ENCODE data around the gene FAM193B. TPM values are rescaled to one million over a fixed set of nuclear protein-coding genes. Genes with fewer than 3 reads are reported as not detected.
A peak's percentile ranks its signal among the peaks of the same experiment; 100 is the strongest.
"Not testable (repeated sequence)": the region's sequence is repeated elsewhere in the genome, so short reads cannot be mapped to it uniquely, and the experiment has no call there.

Gene FAM193B
- total RNA-seq, 3 donors from 2014 or later (not counting 1 experiment from before 2014, with no cell fraction given), result 203 to 235 (median 216) TPM

GRCh38 chr5:177565046-177565445 is 10.7 kb upstream of the FAM193B start:
- H3K27me3 ChIP-seq (ENCODE audit: control insufficient read depth, insufficient read depth, low read length), result peaks cover 2% of the 10 kb centered on the region
- H3K27ac Mint-ChIP-seq, result no peak overlapping the region
- H3K9me3 ChIP-seq (ENCODE audit: control insufficient read depth, insufficient read depth, low read length), result no peaks in the 10 kb centered on the region
- no peak for TF ChIP-seq CTCF (IDR thresholded peaks at IDR 0.05)
- peaks cover 0 to 9% of the 10 kb centered on the region in 2 donors for H3K27me3 Mint-ChIP-seq (ENCODE audit: low read depth in 2 of 2)
- no peak overlapping the region for H3K27ac ChIP-seq (ENCODE audit: low read length)
- H3K4me1 Mint-ChIP-seq, result no peaks in the 10 kb centered on the region
- H3K4me1 ChIP-seq (ENCODE audit: control insufficient read depth, insufficient read depth, low read length), result no peaks in the 10 kb centered on the region
- H3K9me3 Mint-ChIP-seq, result no peaks in the 10 kb centered on the region
- no peaks in the 10 kb centered on the region for H3K36me3 Mint-ChIP-seq
- intact Hi-C loops (cut with micrococcal nuclease), result no loop called here
- DNase-seq (no peak), ATAC-seq (no peak)
- WGBS (ENCODE audit: insufficient coverage), result 88% methylated on average over 8 of the region's 8 CpGs
- H3K4me3 Mint-ChIP-seq, result no peak overlapping the region
- H3K36me3 ChIP-seq (ENCODE audit: control insufficient read depth, insufficient read depth, low read length), result no peaks in the 10 kb centered on the region
- no peak overlapping the region for H3K4me3 ChIP-seq (ENCODE audit: low read length)

- H3K27ac Mint-ChIP-seq; DNase-seq; H3K27me3 ChIP-seq (ENCODE audit: control insufficient read depth, insufficient read depth, low read length); H3K4me1 ChIP-seq (ENCODE audit: control insufficient read depth, insufficient read depth, low read length); H3K4me1 Mint-ChIP-seq; H3K36me3 Mint-ChIP-seq; H3K36me3 ChIP-seq (ENCODE audit: control insufficient read depth, insufficient read depth, low read length); H3K27ac ChIP-seq (ENCODE audit: low read length); H3K4me3 ChIP-seq (ENCODE audit: low read length); intact Hi-C loops (cut with micrococcal nuclease); H3K9me3 ChIP-seq (ENCODE audit: control insufficient read depth, insufficient read depth, low read length); ATAC-seq; H3K9me3 Mint-ChIP-seq; H3K27me3 Mint-ChIP-seq (ENCODE audit: low read depth in 2 of 2); H3K4me3 Mint-ChIP-seq: not testable (repeated sequence)
- 94% methylated on average over 6 of the region's 8 CpGs for WGBS (ENCODE audit: insufficient coverage)
Observed at GRCh38 chr5:177559446-177559941, 5.1 kb upstream of the FAM193B start.

DNA sequence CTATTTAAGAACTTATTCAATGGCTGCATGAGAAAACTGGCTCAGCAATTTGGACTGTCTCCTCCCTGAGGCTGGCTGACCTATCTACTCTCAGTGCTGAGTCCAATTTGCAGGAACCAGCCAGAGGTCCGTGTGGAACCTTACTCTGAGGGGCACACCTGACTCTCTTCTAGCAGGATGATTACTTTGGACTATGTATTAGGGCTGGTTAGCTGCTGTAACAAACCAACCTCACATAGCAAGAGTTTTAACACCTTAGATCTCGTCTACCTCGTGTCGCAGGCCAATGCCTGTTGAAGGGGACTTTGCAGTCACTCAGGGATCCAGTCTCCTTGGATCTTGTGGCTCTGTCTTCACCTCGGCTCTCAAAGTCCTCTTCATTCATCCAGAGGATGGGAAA is 3.4 kb upstream of the FAM193B start:
- DNase-seq (no peak), ATAC-seq (no peak)
- TF ChIP-seq CTCF (IDR thresholded peaks at IDR 0.05), result no peak
- H3K9me3 Mint-ChIP-seq, result no peaks in the 10 kb centered on the region
- no peak overlapping the region for H3K4me3 Mint-ChIP-seq
- Histone ChIP-seq H3K4me3 (ENCODE audit: low read length) (no peak overlapping the region), H3K27me3 (ENCODE audit: control insufficient read depth, insufficient read depth, low read length) (no peaks in the 10 kb centered on the region), H3K27ac (ENCODE audit: low read length) (no peak overlapping the region), H3K9me3 (ENCODE audit: control insufficient read depth, insufficient read depth, low read length) (no peaks in the 10 kb centered on the region), H3K36me3 (ENCODE audit: control insufficient read depth, insufficient read depth, low read length) (no peaks in the 10 kb centered on the region), H3K4me1 (ENCODE audit: control insufficient read depth, insufficient read depth, low read length) (peaks cover 17% of the 10 kb centered on the region)
- 92% methylated on average over 4 of the region's 5 CpGs for WGBS (ENCODE audit: insufficient coverage)
- no peaks in the 10 kb centered on the region for H3K36me3 Mint-ChIP-seq
- no peaks in the 10 kb centered on the region for H3K27me3 Mint-ChIP-seq (ENCODE audit: low read depth in 2 of 2)
- no peak overlapping the region for H3K27ac Mint-ChIP-seq
- peaks cover 13 to 16% of the 10 kb centered on the region in 2 donors for H3K4me1 Mint-ChIP-seq
- intact Hi-C loops (cut with micrococcal nuclease), result no loop called here

GRCh38 chr5:177557041-177557647 is 2.8 kb upstream of the FAM193B start:
- Histone ChIP-seq H3K4me3 (ENCODE audit: low read length) (no peak overlapping the region), H3K4me1 (ENCODE audit: control insufficient read depth, insufficient read depth, low read length) (peaks cover 22% of the 10 kb centered on the region), H3K27me3 (ENCODE audit: control insufficient read depth, insufficient read depth, low read length) (no peaks in the 10 kb centered on the region), H3K36me3 (ENCODE audit: control insufficient read depth, insufficient read depth, low read length) (no peaks in the 10 kb centered on the region), H3K27ac (ENCODE audit: low read length) (no peak overlapping the region), H3K9me3 (ENCODE audit: control insufficient read depth, insufficient read depth, low read length) (no peaks in the 10 kb centered on the region)
- ATAC-seq, result no peak
- Mint-ChIP-seq H3K27ac (no peak overlapping the region), H3K4me1 (peaks cover 20 to 22% of the 10 kb centered on the region in 2 donors), H3K27me3 (ENCODE audit: low read depth in 2 of 2) (no peaks in the 10 kb centered on the region), H3K36me3 (no peaks in the 10 kb centered on the region), H3K9me3 (no peaks in the 10 kb centered on the region), H3K4me3 (no peak overlapping the region)
- intact Hi-C loops (cut with micrococcal nuclease), result no loop called here
- 45% methylated on average over 4 of the region's 4 CpGs for WGBS (ENCODE audit: insufficient coverage)
- TF ChIP-seq CTCF (IDR thresholded peaks at IDR 0.05), result no peak
- peak in 1 of 2 donors; percentile 41 for DNase-seq

Data from natural killer cell (primary cell).